Prostate gland (tissue), 2 donors: ENCODE results near the gene ATP5PD.

Experiments used
- POLR2A ChIP-seq: fragments of 450-650 bp; IDR thresholded peaks from one replicate; pipeline ENCODE4 v1.6.1; 2016; ENCODE audit warnings: antibody characterized with exemption, mild to moderate bottlenecking
- POLR2AphosphoS5 ChIP-seq: sonication (generic); formaldehyde crosslinking; IDR thresholded peaks from one replicate; pipeline ENCODE4 v1.6.1; 2017; ENCODE audit warnings: antibody characterized with exemption
- TF ChIP-seq, protein P1 (sequence below), 4 experiments: fragments of 200-600 bp in 2 of 4; fragments of 450-650 bp in 2 of 4; sonication (generic) in 2 of 4; IDR thresholded peaks; 1 replicate in 3 of 4; 2 replicates in 1 of 4; pipeline ENCODE4 v1.5.1; 2016 to 2019; ENCODE audit warnings: antibody characterized with exemption in 4 of 4, mild to moderate bottlenecking in 2 of 4, moderate library complexity in 2 of 4

DNA sequence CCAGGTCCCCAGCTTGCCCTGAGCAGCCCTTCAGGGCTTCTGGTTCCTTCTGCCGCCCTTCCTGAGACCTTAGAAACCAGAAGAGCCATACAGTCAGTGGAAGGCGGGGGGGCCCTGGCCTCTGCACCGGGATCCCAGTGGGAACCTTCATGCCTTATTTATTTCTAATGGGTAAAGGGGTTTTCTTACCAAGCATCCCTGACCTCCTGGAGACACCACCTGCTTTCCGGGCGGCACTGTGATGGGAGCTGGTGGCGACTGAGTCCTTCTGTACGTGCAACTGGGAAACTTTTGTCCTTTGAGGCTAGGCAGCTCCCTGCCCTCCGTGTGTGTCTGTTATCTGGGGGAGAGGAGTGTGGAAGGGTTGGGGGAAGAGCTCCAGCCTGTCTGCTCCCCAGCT, 41.5 kb downstream of the ATP5PD start:
- TF ChIP-seq, protein P1, sequence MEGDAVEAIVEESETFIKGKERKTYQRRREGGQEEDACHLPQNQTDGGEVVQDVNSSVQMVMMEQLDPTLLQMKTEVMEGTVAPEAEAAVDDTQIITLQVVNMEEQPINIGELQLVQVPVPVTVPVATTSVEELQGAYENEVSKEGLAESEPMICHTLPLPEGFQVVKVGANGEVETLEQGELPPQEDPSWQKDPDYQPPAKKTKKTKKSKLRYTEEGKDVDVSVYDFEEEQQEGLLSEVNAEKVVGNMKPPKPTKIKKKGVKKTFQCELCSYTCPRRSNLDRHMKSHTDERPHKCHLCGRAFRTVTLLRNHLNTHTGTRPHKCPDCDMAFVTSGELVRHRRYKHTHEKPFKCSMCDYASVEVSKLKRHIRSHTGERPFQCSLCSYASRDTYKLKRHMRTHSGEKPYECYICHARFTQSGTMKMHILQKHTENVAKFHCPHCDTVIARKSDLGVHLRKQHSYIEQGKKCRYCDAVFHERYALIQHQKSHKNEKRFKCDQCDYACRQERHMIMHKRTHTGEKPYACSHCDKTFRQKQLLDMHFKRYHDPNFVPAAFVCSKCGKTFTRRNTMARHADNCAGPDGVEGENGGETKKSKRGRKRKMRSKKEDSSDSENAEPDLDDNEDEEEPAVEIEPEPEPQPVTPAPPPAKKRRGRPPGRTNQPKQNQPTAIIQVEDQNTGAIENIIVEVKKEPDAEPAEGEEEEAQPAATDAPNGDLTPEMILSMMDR (IDR thresholded peaks at IDR 0.05): no peak
- no peak for TF ChIP-seq POLR2AphosphoS5
- TF ChIP-seq POLR2A: no peak
